Thyroid gland (tissue), 4 donors: ENCODE data around the gene ATP5MG.

Experiments
- CTCF ChIP-seq, 6 experiments: fragments of 200-600 bp in 3 of 6; fragments of 450-650 bp in 3 of 6; sonication (generic) in 3 of 6; IDR thresholded peaks; one replicate each; pipeline ENCODE4 v1.5.1; 2016 to 2019; ENCODE audit warnings: antibody characterized with exemption in 6 of 6, mild to moderate bottlenecking in 2 of 6, inconsistent platforms in 1 of 6, moderate library complexity in 1 of 6
- POLR2A ChIP-seq, 2 donors: fragments of 450-650 bp; IDR thresholded peaks; one replicate each; pipeline ENCODE4 v1.6.1; 2017; ENCODE audit warnings: antibody characterized with exemption in 2 of 2, mild to moderate bottlenecking in 2 of 2, moderate library complexity in 1 of 2

- TF ChIP-seq CTCF (IDR thresholded peaks at IDR 0.05), result peak in 3 of 6 experiments; percentile 35 to 99 (median 60)
- peak in 1 of 2 donors; percentile 44 for TF ChIP-seq POLR2A (IDR thresholded peaks at IDR 0.05)
Measured at GRCh38 chr11:118435893-118436624, 34.7 kb downstream of the ATP5MG start, which contains the start of gene KMT2A.
